ENCODE results near the gene LUC7L2. TPM values are rescaled to one million over a fixed set of nuclear protein-coding genes. Genes with fewer than 3 reads are reported as not detected.

LUC7L2 gene
- total and polyA plus RNA-seq, 9 of the 15 experiments (the other 6 are each of a cell fraction or from before 2014, with no cell fraction given), result 56.1 to 207 (median 141) TPM

GRCh38 chr7:139361523-139361922 lies 1.8 kb downstream of the LUC7L2 start:
- no peaks in the 10 kb centered on the region for H3K9me1 ChIP-seq (ENCODE audit: control insufficient read depth, insufficient read depth, low read length)
- H3K4me1 ChIP-seq (replicated peaks in 1 of 2; ENCODE audit: control insufficient read depth in 2 of 2, insufficient read depth in 2 of 2, low read length in 2 of 2), result peaks cover 11 to 22% of the 10 kb centered on the region in 2 experiments
- H3K36me3 ChIP-seq (ENCODE audit: control insufficient read depth, insufficient read depth, low read length), result peaks cover 42% of the 10 kb centered on the region
- POLR2A ChIA-PET, result no interaction called here
- CTCF ChIA-PET (ENCODE audit: low intra/inter-chr PET ratio), result no interaction called here
- peaks cover 23% of the 10 kb centered on the region for H4K20me1 ChIP-seq (replicated peaks; ENCODE audit: control insufficient read depth, insufficient read depth, low read length)
- intact Hi-C loops (cut with micrococcal nuclease) (no loop called here), in situ Hi-C loops (cut with MboI) (loop anchor here (25.0 kb wide), 1 partner anchor 1399 kb away; no protein-coding TSS in a partner anchor)
- no peak for DNase-seq (ENCODE audit: extremely low read depth in 1 of 4, low spot score in 3 of 4)
- H3K4me3 ChIP-seq, result peak overlapping the region; percentile 65
- peak overlapping the region; percentile 98; the same call in 2 of the 3 replicates for H3K27ac ChIP-seq (ENCODE audit: extremely low read depth, low read depth, low read length)
- no peaks in the 10 kb centered on the region for H3K9me3 ChIP-seq (replicated peaks; ENCODE audit: control insufficient read depth, insufficient read depth, low read depth, low read length)
- 0% methylated on average over 3 of the region's 3 CpGs for WGBS (ENCODE audit: insufficient coverage, low coverage, missing lambda C conversion rate)
- peak overlapping the region in 1 of 2 experiments; percentile 97; a peak in 3 of 4 replicates for H3K9ac ChIP-seq (ENCODE audit: insufficient read depth in 1 of 2, low read depth in 2 of 2, low read length in 2 of 2)
- H2AFZ ChIP-seq (ENCODE audit: low read depth, low read length), result no peak overlapping the region
- H3K27me3 ChIP-seq (ENCODE audit: control insufficient read depth in 2 of 2, insufficient read depth in 2 of 2, low read length in 2 of 2), result no peaks in the 10 kb centered on the region
- FAIRE-seq, result no peak
- H3K4me2 ChIP-seq (ENCODE audit: insufficient read depth, low read length), result peak overlapping the region; percentile 92
- no peak for ATAC-seq
- peaks cover 85% of the 10 kb centered on the region for H3K79me2 ChIP-seq (ENCODE audit: control insufficient read depth, insufficient read depth, low read length)
- no TSS peak for BruUV-seq (replicated peaks)
- TF ChIP-seq PYGO2 (tag; IDR thresholded peaks at IDR 0.05) (no peak), BRD4 (IDR thresholded peaks at IDR 0.05) (no peak), CBFB (CRISPR knock-in tag; IDR thresholded peaks at IDR 0.05) (no peak), SMARCA4 (IDR thresholded peaks at IDR 0.05) (peak; percentile 70; the same call in 1 of the 2 replicates), DDX20 (tag; IDR thresholded peaks at IDR 0.05; ENCODE audit: low read depth) (no peak), RNF219 (CRISPR knock-in tag; IDR thresholded peaks at IDR 0.05) (no peak), GATAD2B (IDR thresholded peaks at IDR 0.05; ENCODE audit: borderline replicate concordance) (0 out of 2 replicates have a peak, but pooled peaks have one; percentile 14), ZNF699 (CRISPR knock-in tag; IDR thresholded peaks at IDR 0.05; ENCODE audit: insufficient replicate concordance) (no peak), KDM2B (CRISPR knock-in tag; IDR thresholded peaks at IDR 0.05) (no peak), HMGN3 (IDR thresholded peaks at IDR 0.05; ENCODE audit: borderline replicate concordance, extremely low read depth, insufficient read length, low read depth, low read length) (no peak), CCNT2 (IDR thresholded peaks at IDR 0.05; ENCODE audit: borderline replicate concordance, extremely low read depth, insufficient read length, low read depth, low read length) (no peak), SOX6 (IDR thresholded peaks at IDR 0.05) (no peak), FOXK1 (CRISPR knock-in tag; IDR thresholded peaks at IDR 0.05; ENCODE audit: borderline replicate concordance) (no peak), MBD1 (CRISPR knock-in tag; IDR thresholded peaks at IDR 0.05) (no peak), ZBTB17 (CRISPR knock-in tag; IDR thresholded peaks at IDR 0.05) (no peak), ZNF512 (tag; IDR thresholded peaks at IDR 0.05) (no peak), HMBOX1 (IDR thresholded peaks at IDR 0.05) (0 out of 2 replicates have a peak, but pooled peaks have one; percentile 19), HDGF (IDR thresholded peaks at IDR 0.05) (no peak)
